Thoracic aorta (tissue), 2 donors: ENCODE results near the gene CALM3. TPM values are rescaled to one million over a fixed set of nuclear protein-coding genes. Genes with fewer than 3 reads are reported as not detected.

Experiments
- ATAC-seq: fragments of 150-250 bp; one replicate; pipeline ENCODE4 v1.8.0; 2017; ENCODE audit warnings: low read depth; ENCODE audit not compliant: insufficient number of reproducible peaks, low FRiP score
- DNase-seq: peaks from one replicate; pipeline ENCODE4 v3.0.0-alpha.2; 2020; ENCODE audit warnings: low spot score
- H3K27ac ChIP-seq, 2 donors: fragments of 200-600 bp; sonication (generic); 1 replicate in 1 of 2; 2 replicates in 1 of 2; pipeline ENCODE4 v1.5.1; 2016; ENCODE audit warnings: mild to moderate bottlenecking in 2 of 2, moderate library complexity in 2 of 2
- H3K27me3 ChIP-seq: fragments of 200-600 bp; sonication (generic); replicated peaks from 2 replicates; pipeline ENCODE4 v1.6.0; 2016; ENCODE audit warnings: mild to moderate bottlenecking; ENCODE audit not compliant: insufficient read depth
- H3K36me3 ChIP-seq: fragments of 200-600 bp; sonication (generic); one replicate; pipeline ENCODE4 v1.5.1; 2016
- H3K4me1 ChIP-seq, 2 donors: fragments of 200-600 bp; sonication (generic); 1 replicate in 1 of 2; 2 replicates in 1 of 2; pipeline versions ENCODE4 v1.5.1 to v1.6.0; 2016; ENCODE audit warnings: low read depth in 2 of 2, mild to moderate bottlenecking in 1 of 2; ENCODE audit not compliant: control insufficient read depth in 1 of 2
- H3K4me3 ChIP-seq: fragments of 200-600 bp; sonication (generic); 2 replicates; pipeline ENCODE4 v1.5.1; 2016; ENCODE audit warnings: mild to moderate bottlenecking
- H3K9me3 ChIP-seq: fragments of 200-600 bp; sonication (generic); 2 replicates; pipeline ENCODE4 v1.5.1; 2016
- CTCF ChIP-seq: fragments of 200-600 bp; sonication (generic); IDR thresholded peaks from one replicate; pipeline ENCODE4 v1.5.1; 2019; ENCODE audit warnings: antibody characterized with exemption
- total RNA-seq, 2 donors: library from RNA; depleted of rRNA; stranded (reverse); fragments of >200 nt; gene quantifications; one replicate each; pipeline versions ENCODE4 v1.1.0 to v1.2.3, GENCODE V29; 2016

The CALM3 gene
- total RNA-seq, 2 donors from 2014 or later, result 181 to 202 TPM

GRCh38 chr19:46603752-46604231, 2.7 kb downstream of the CALM3 start:
- TF ChIP-seq CTCF, result no peak
- DNase-seq (no peak), ATAC-seq (no peak)
- H3K36me3 ChIP-seq, result peaks cover 22% of the 10 kb centered on the region
- H3K9me3 ChIP-seq, result no peaks in the 10 kb centered on the region
- H3K27me3 ChIP-seq, result no peaks in the 10 kb centered on the region
- peak overlapping the region; percentile 89 to 96 for H3K27ac ChIP-seq
- H3K4me3 ChIP-seq, result peak overlapping the region; percentile 99
- peaks cover 32 to 64% of the 10 kb centered on the region in 2 donors for H3K4me1 ChIP-seq

- peaks cover 32% of the 10 kb centered on the region for H3K36me3 ChIP-seq
- no peaks in the 10 kb centered on the region for H3K27me3 ChIP-seq
- ATAC-seq (no peak), DNase-seq (no peak)
- H3K27ac ChIP-seq, result peak overlapping the region; percentile 89 to 96
- H3K9me3 ChIP-seq, result no peaks in the 10 kb centered on the region
- peak overlapping the region; percentile 53 for H3K4me3 ChIP-seq
- no peak for TF ChIP-seq CTCF
- peaks cover 32 to 63% of the 10 kb centered on the region in 2 donors for H3K4me1 ChIP-seq
These were observed 3.7 kb downstream of the CALM3 start for GRCh38 chr19:46604781-46605355.

GRCh38 chr19:46605356-46605821, 4.3 kb downstream of the CALM3 start:
- H3K9me3 ChIP-seq, result no peaks in the 10 kb centered on the region
- no peaks in the 10 kb centered on the region for H3K27me3 ChIP-seq
- DNase-seq (no peak), ATAC-seq (no peak)
- peak overlapping the region; percentile 53 for H3K4me3 ChIP-seq
- H3K4me1 ChIP-seq, result peaks cover 32 to 58% of the 10 kb centered on the region in 2 donors
- peaks cover 35% of the 10 kb centered on the region for H3K36me3 ChIP-seq
- no peak for TF ChIP-seq CTCF
- H3K27ac ChIP-seq, result peak overlapping the region; percentile 89 to 96

- DNase-seq (no peak), ATAC-seq (no peak)
- Histone ChIP-seq H3K4me3 (no peak overlapping the region), H3K27me3 (no peaks in the 10 kb centered on the region), H3K36me3 (peaks cover 35% of the 10 kb centered on the region), H3K9me3 (no peaks in the 10 kb centered on the region), H3K27ac (peak overlapping the region; percentile 89 to 96), H3K4me1 (peaks cover 32 to 57% of the 10 kb centered on the region in 2 donors)
- TF ChIP-seq CTCF, result no peak
These were observed 4.9 kb downstream of the CALM3 start for GRCh38 chr19:46606019-46606418.

- TF ChIP-seq CTCF, result no peak
- ATAC-seq (no peak), DNase-seq (no peak)
- H3K9me3 ChIP-seq, result no peaks in the 10 kb centered on the region
- H3K27ac ChIP-seq, result peak overlapping the region in 1 of 2 donors; percentile 89
- H3K27me3 ChIP-seq, result no peaks in the 10 kb centered on the region
- H3K36me3 ChIP-seq, result peaks cover 35% of the 10 kb centered on the region
- H3K4me1 ChIP-seq, result peaks cover 32 to 57% of the 10 kb centered on the region in 2 donors
- H3K4me3 ChIP-seq, result no peak overlapping the region
These were observed 5.7 kb downstream of the CALM3 start for GRCh38 chr19:46606681-46607447.
